Activated naive CD8-positive, alpha-beta T cell (primary cell): Measurements from ENCODE around the gene RNF32.

Experiments used
- H3K27ac Mint-ChIP-seq: one replicate; pipeline ENCODE4 v1.8.0; 2021; ENCODE audit warnings: mixed read lengths
- H3K27me3 Mint-ChIP-seq: one replicate; pipeline ENCODE4 v1.8.0; 2021; ENCODE audit warnings: mixed read lengths
- H3K36me3 Mint-ChIP-seq: one replicate; pipeline ENCODE4 v1.8.0; 2021; ENCODE audit warnings: mixed read lengths
- H3K4me1 Mint-ChIP-seq: one replicate; pipeline ENCODE4 v1.8.0; 2021; ENCODE audit warnings: low read depth, mixed read lengths
- H3K4me3 Mint-ChIP-seq: one replicate; pipeline ENCODE4 v1.8.0; 2021; ENCODE audit warnings: mild to moderate bottlenecking, mixed read lengths
- H3K9me3 Mint-ChIP-seq: one replicate; pipeline ENCODE4 v1.8.0; 2021; ENCODE audit warnings: low read depth, mixed read lengths

RNF32 gene

GRCh38 chr7:156651474-156651873 is 10.9 kb downstream of the RNF32 start:
- Mint-ChIP-seq H3K27me3 (peaks cover 30% of the 10 kb centered on the region), H3K9me3 (no peaks in the 10 kb centered on the region), H3K27ac (no peak overlapping the region), H3K36me3 (no peaks in the 10 kb centered on the region), H3K4me3 (no peak overlapping the region), H3K4me1 (no peaks in the 10 kb centered on the region)

DNA sequence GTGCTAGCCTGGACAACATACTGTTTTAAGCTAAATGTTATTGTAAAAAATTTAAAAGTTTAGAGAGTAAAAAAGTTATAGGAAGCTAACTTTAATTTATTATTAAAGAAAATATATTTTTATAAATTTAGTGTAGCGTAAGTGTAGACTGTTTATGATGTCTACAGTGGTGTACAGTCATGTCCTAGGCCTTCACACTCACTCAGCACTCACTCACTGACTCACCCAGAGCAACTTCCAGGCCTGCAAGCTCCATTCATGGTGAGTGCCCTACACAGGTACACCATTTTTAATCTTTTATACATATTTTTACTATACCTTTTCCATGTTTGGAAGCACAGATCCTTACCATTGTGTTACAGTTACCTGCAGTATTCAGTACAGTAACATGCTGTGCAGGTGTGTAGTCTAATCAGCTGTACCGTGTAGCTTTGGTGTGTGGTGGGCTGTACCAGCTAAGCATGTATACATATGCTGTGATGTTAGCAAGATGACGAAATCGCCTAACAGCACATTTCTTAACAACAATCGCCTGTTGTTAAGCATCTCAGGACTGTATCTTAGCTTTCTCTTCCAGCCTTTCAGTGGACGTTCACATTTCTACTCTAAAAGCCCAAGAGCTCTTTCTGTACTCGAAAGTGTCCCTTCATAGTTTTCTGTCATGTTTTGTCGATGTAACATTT is 12.5 kb downstream of the RNF32 start:
- no peak overlapping the region for H3K4me3 Mint-ChIP-seq
- H3K27ac Mint-ChIP-seq: no peak overlapping the region
- H3K27me3 Mint-ChIP-seq: peaks cover 22% of the 10 kb centered on the region
- no peaks in the 10 kb centered on the region for H3K9me3 Mint-ChIP-seq
- no peaks in the 10 kb centered on the region for H3K36me3 Mint-ChIP-seq
- no peaks in the 10 kb centered on the region for H3K4me1 Mint-ChIP-seq

GRCh38 chr7:156654511-156655234 is 14.1 kb downstream of the RNF32 start:
- H3K4me1 Mint-ChIP-seq: no peaks in the 10 kb centered on the region
- H3K27me3 Mint-ChIP-seq: peaks cover 10% of the 10 kb centered on the region
- H3K9me3 Mint-ChIP-seq: no peaks in the 10 kb centered on the region
- no peak overlapping the region for H3K27ac Mint-ChIP-seq
- no peak overlapping the region for H3K4me3 Mint-ChIP-seq
- no peaks in the 10 kb centered on the region for H3K36me3 Mint-ChIP-seq

DNA sequence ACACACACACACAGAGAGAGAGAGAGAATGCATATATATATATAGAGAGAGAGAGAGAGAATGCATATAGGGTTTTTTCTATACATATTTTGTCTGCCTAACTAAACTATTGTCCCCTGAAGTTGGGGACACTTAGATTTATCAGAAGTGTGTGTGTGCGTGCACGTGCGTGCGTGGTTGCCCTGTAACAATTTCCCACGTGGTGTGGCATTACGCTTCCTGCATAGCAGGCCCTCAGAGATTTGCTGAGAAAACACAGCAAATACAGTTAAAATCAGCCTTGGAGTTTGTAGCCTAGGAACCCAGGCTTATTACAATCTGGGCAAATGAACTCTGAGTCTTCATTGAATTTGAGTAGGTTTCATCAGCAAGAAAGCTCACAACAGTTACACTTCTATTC is 14.7 kb downstream of the RNF32 start:
- no peaks in the 10 kb centered on the region for H3K4me1 Mint-ChIP-seq
- no peak overlapping the region for H3K4me3 Mint-ChIP-seq
- peaks cover 9% of the 10 kb centered on the region for H3K27me3 Mint-ChIP-seq
- no peaks in the 10 kb centered on the region for H3K9me3 Mint-ChIP-seq
- H3K27ac Mint-ChIP-seq: no peak overlapping the region
- no peaks in the 10 kb centered on the region for H3K36me3 Mint-ChIP-seq

DNA sequence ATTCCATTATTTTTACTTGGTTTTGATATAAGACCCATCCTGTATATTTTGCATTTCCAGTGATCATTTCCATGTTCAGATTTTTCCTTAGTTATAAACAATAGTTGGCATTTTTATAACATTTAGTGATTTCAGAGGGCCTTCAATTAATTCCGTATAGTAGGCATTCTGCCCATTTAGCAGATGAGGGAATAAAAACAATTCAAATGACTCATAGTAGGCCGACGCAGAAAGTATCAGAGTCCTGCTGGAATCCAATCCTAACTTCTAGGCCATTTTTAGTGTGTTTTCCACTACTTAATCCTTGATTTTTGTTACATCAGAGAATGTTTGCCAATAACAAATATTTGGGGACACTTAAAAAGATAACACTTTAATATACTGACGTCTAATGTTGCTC is 15.4 kb downstream of the RNF32 start:
- H3K4me1 Mint-ChIP-seq: no peaks in the 10 kb centered on the region
- no peaks in the 10 kb centered on the region for H3K36me3 Mint-ChIP-seq
- H3K27me3 Mint-ChIP-seq: peaks cover 4% of the 10 kb centered on the region
- H3K4me3 Mint-ChIP-seq: no peak overlapping the region
- no peak overlapping the region for H3K27ac Mint-ChIP-seq
- no peaks in the 10 kb centered on the region for H3K9me3 Mint-ChIP-seq

DNA sequence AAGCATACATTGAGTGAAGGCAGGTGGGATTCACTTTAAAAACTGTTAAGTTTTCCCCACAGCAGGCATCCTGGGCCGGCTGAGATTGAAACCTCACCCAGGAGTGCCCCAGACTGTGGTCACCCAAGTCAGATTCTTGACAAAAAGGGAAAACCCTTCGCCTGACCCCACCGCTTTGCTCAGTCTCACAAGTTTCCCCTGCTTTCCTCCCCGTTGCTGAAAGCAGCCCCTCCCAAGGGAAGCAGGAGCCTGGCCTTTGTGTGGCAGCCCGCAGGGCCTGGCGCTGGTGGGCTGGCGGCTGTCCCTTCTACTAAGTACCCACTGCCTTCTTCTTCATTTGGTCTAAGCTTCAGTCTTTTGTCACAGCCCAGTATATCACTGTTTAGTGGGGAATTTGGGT is 16.0 kb downstream of the RNF32 start:
- Mint-ChIP-seq H3K27ac (no peak overlapping the region), H3K36me3 (no peaks in the 10 kb centered on the region), H3K27me3 (peaks cover 4% of the 10 kb centered on the region), H3K4me3 (no peak overlapping the region), H3K9me3 (no peaks in the 10 kb centered on the region), H3K4me1 (no peaks in the 10 kb centered on the region)

DNA sequence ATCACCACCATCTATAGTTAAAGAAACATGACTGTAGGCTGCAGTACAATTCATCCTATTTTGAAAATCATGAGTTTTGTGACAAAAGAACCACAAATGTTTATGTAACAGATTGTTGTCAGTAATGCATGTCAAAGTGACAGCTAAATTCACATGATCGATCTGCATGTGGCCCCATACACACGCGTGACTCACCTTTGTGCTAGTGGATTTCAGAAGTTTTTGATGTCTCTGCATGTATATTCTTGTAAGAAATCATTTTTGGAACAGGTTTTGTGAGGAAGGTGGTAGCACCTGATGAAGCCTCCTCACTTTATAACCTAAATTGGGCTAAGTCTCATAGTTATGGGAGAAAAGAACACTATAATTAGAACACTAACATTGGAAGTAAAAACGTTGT is 17.1 kb downstream of the RNF32 start:
- peaks cover 3% of the 10 kb centered on the region for H3K27me3 Mint-ChIP-seq
- no peak overlapping the region for H3K27ac Mint-ChIP-seq
- no peak overlapping the region for H3K4me3 Mint-ChIP-seq
- H3K9me3 Mint-ChIP-seq: no peaks in the 10 kb centered on the region
- H3K36me3 Mint-ChIP-seq: no peaks in the 10 kb centered on the region
- H3K4me1 Mint-ChIP-seq: no peaks in the 10 kb centered on the region

DNA sequence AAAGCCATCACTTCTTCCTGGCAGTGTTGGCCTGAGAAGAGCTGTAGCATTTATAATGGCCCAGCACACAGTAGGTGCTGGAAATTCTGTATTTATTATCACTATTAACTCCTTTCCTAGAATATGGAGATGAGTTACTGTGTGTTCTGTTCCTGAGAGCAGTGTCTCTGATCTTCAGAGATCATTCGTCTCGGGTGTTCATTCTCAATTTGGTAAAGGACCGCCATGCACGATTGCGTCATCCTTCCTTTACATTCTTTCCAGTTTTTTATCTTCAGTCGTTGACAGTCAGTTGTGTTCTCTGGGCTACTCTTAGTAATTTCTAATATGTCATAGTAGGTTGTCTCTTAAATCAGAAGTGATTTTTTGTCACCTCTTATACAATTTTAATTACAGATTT is 18.6 kb downstream of the RNF32 start:
- Mint-ChIP-seq H3K9me3 (no peaks in the 10 kb centered on the region), H3K36me3 (no peaks in the 10 kb centered on the region), H3K27me3 (no peaks in the 10 kb centered on the region), H3K4me1 (no peaks in the 10 kb centered on the region), H3K27ac (no peak overlapping the region), H3K4me3 (no peak overlapping the region)

GRCh38 chr7:156659961-156660360 is 19.4 kb downstream of the RNF32 start:
- Mint-ChIP-seq H3K4me1 (no peaks in the 10 kb centered on the region), H3K27me3 (no peaks in the 10 kb centered on the region), H3K27ac (no peak overlapping the region), H3K36me3 (no peaks in the 10 kb centered on the region), H3K4me3 (no peak overlapping the region), H3K9me3 (no peaks in the 10 kb centered on the region)

- no peaks in the 10 kb centered on the region for H3K9me3 Mint-ChIP-seq
- H3K36me3 Mint-ChIP-seq: no peaks in the 10 kb centered on the region
- H3K27me3 Mint-ChIP-seq: no peaks in the 10 kb centered on the region
- H3K4me1 Mint-ChIP-seq: no peaks in the 10 kb centered on the region
- no peak overlapping the region for H3K27ac Mint-ChIP-seq
- no peak overlapping the region for H3K4me3 Mint-ChIP-seq
Observed at GRCh38 chr7:156661637-156662036, 21.1 kb downstream of the RNF32 start.

- Mint-ChIP-seq H3K4me1 (no peaks in the 10 kb centered on the region), H3K9me3 (no peaks in the 10 kb centered on the region), H3K27me3 (no peaks in the 10 kb centered on the region), H3K4me3 (no peak overlapping the region), H3K27ac (no peak overlapping the region), H3K36me3 (no peaks in the 10 kb centered on the region)
Observed at GRCh38 chr7:156662277-156662676, 21.7 kb downstream of the RNF32 start.

GRCh38 chr7:156665101-156665500 is 24.5 kb downstream of the RNF32 start:
- Mint-ChIP-seq H3K36me3 (peaks cover 4% of the 10 kb centered on the region), H3K4me1 (no peaks in the 10 kb centered on the region), H3K9me3 (no peaks in the 10 kb centered on the region), H3K27me3 (no peaks in the 10 kb centered on the region), H3K4me3 (no peak overlapping the region), H3K27ac (no peak overlapping the region)

DNA sequence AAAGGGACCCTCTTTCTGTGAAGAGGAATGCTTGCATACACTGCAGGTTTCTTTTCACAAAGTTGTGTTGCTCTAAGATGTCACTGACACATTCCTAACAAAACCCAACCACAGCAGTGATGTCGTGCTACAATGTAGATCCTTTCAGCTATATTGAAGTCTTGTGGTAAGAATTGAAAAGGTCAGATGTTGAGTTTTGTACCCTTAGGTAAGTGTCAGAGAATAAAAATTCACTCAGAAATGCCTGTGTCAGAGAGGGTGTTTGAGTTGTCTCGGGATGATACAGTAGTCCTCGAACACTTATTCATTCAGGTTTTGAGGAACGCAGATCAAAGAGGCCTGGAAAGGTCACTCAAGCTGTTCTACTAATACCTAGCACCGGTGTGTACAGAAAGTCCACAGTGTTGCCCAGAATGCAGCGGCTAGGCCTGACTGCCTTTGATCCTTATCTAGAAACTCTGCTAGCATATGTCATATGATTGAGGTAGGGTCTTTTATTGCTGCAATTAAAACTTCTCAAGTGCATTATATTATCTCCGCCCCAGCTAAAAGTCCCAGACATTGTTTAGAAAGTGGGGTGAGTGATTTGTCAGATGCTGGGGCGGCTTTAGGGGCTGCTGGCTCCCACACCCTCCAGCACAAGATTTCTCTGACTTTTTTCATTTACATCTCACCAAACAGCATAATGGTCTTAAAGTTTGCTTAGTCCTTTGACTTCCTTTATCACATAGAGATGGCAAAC is 26.0 kb downstream of the RNF32 start:
- Mint-ChIP-seq H3K27ac (no peak overlapping the region), H3K4me3 (no peak overlapping the region), H3K27me3 (no peaks in the 10 kb centered on the region), H3K36me3 (peaks cover 4% of the 10 kb centered on the region), H3K9me3 (no peaks in the 10 kb centered on the region), H3K4me1 (no peaks in the 10 kb centered on the region)

DNA sequence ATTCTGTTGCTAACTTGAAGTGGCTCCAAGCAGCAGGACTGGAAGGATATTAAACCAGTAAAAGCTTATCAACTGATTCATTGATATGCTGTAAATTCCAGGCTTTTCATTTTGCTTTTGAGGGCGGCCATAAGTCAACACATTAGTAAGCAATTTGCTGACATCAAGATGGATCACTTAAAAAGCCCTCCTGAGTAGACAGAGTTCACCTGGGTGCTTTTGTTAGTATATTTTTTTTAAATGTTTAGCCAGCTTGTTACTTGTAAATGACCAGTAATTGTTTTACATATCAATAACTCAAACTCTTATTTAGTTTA is 26.5 kb downstream of the RNF32 start:
- Mint-ChIP-seq H3K4me1 (no peaks in the 10 kb centered on the region), H3K27me3 (no peaks in the 10 kb centered on the region), H3K9me3 (no peaks in the 10 kb centered on the region), H3K27ac (no peak overlapping the region), H3K36me3 (peaks cover 4% of the 10 kb centered on the region), H3K4me3 (no peak overlapping the region)

DNA sequence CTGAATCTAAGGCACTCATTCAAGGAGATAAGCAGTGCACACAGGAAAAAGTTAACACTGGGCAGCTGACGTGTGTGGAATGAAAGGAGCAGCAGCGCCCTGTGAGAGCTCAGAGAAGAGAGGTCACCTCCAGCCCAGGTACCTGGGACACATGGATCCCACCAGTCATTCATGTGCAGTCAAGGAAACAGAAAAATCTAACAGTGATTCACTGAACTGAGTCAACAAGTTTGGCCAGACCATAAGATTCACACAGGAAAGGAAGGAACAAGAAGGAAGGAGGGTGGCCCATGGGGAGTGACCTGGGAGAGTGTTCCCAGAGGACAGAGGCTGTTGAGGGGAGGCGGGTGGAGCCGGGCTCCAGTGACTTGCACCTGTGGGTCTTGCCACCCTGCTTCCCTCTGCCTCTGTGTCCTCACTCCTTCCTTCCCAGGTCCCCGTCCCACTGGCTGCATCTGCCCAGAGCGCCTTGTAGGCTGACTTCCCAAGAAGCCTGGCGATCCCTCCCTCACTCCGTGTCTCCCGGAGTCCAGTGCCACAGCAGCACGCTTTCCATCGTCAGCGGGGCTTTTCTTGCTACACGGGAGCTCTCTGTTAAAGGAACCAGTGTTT is 27.7 kb downstream of the RNF32 start:
- peaks cover 4% of the 10 kb centered on the region for H3K36me3 Mint-ChIP-seq
- H3K4me1 Mint-ChIP-seq: no peaks in the 10 kb centered on the region
- no peak overlapping the region for H3K4me3 Mint-ChIP-seq
- H3K27me3 Mint-ChIP-seq: no peaks in the 10 kb centered on the region
- H3K9me3 Mint-ChIP-seq: no peaks in the 10 kb centered on the region
- H3K27ac Mint-ChIP-seq: no peak overlapping the region
